Measurements from ENCODE around the gene TM6SF1.

GRCh38 chr15:83106994-83107840 lies at the start of gene TM6SF1:
- peak in 2 of 12 donors; percentile 13 for TF ChIP-seq CTCF (IDR thresholded peaks at IDR 0.05)
- no peak for TF ChIP-seq POLR2A (IDR thresholded peaks at IDR 0.05)

Data from heart left ventricle (tissue), 13 donors.